Measurements from ENCODE around the gene ADCY1.
"Not testable (repeated sequence)": the region's sequence is repeated elsewhere in the genome, so short reads cannot be mapped to it uniquely, and the experiment has no call there.

DNA sequence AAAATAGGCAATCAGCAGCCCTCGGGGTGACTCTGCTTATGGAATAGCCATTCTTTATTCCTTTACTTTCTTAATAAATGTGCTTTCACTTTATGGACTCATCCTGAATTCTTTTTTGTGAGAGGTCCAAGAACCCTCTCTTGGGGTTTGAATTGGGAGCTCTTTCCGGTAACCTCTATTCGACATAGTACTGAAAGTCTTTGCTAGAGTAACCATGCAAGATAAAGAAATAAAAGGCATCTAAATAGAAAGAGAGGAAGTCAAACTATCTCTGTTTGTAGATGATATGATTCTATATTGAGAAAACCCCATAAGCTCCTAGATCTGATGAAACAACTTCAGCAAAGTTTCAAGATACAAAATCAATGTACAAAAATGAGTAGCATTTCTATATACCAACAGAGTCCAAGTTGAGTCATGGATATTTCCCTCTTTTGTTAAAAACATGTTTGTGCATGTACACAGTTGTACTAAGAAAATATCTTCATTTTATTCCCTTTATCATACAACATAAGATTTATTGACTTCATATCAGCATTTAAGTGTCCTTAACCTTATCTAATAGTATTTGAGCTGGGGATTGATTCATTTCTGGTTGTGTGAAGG, 29.0 kb upstream of the ADCY1 start:
- TF ChIP-seq, protein P1, sequence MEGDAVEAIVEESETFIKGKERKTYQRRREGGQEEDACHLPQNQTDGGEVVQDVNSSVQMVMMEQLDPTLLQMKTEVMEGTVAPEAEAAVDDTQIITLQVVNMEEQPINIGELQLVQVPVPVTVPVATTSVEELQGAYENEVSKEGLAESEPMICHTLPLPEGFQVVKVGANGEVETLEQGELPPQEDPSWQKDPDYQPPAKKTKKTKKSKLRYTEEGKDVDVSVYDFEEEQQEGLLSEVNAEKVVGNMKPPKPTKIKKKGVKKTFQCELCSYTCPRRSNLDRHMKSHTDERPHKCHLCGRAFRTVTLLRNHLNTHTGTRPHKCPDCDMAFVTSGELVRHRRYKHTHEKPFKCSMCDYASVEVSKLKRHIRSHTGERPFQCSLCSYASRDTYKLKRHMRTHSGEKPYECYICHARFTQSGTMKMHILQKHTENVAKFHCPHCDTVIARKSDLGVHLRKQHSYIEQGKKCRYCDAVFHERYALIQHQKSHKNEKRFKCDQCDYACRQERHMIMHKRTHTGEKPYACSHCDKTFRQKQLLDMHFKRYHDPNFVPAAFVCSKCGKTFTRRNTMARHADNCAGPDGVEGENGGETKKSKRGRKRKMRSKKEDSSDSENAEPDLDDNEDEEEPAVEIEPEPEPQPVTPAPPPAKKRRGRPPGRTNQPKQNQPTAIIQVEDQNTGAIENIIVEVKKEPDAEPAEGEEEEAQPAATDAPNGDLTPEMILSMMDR (IDR thresholded peaks at IDR 0.05) = not testable (repeated sequence)
- not testable (repeated sequence) for TF ChIP-seq POLR2A (IDR thresholded peaks at IDR 0.05)

All from Peyer's patch (tissue), 4 donors.